HG03103 (cell line): ENCODE measurements around the gene CMA1.
"Not testable (repeated sequence)": the region's sequence is repeated elsewhere in the genome, so short reads cannot be mapped to it uniquely, and the experiment has no call there.

ENCODE experiments used
- ATAC-seq: cut with Tn5 transposase; IDR thresholded peaks from one replicate; pipeline ENCODE4 v1.9.1; 2021; ENCODE audit warnings: low read depth; ENCODE audit not compliant: unreplicated experiment

The CMA1 gene

DNA sequence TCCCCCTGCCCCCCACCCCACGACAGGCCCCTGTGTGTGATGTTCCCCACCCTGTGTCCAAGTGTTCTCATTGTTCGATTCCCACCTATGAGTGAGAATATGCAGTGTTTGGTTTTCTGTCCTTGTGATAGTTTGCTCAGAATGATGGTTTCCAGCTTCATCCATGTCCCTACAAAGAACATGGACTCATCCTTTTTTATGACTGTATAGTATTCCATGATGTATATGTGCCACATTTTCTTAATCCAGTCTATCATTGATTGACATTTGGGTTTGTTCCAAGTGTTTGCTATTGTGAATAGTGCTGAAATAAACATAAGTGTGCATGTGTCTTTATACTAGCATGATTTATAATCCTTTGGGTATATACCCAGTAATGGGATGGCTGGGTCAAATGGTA, 37.6 kb downstream of the CMA1 start:
- not testable (repeated sequence) for ATAC-seq

DNA sequence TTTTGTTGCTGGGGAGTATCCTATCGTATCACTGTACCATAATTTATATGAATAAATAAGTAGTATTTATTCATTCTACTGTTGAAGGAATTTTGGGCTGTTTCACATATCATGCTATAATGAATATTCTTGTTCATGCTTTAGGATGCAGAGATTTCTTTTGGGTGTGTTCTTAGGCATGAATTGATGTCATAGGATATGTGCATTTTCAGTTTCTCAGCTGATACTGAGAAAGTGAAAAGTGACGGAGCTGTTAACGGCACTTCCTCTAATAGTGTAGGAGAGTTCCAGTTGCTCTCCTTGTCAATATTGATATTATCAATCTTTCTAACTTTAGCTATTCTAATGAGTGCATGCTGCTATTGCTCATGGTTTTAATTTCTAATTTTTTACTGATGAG, 42.3 kb downstream of the CMA1 start:
- no peak for ATAC-seq

DNA sequence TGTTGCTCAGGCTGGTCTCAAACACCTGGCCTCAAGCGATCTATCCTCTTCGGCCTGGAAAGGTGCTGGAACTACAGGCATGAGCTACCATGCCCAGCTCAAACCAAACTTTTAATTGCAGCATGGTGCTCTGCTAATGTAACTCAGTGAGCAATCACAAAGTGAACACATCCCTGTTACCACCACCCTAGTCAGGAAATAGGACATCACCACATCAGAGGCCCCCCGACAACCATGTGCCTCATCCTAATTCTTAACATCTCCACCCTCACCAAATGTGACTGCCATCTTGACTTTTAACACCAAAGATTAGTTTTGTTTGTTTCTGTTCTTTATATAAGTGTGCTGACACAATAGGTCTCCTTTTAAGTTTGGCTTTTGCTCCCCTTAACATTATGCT, 42.7 kb downstream of the CMA1 start:
- ATAC-seq, result no peak

DNA sequence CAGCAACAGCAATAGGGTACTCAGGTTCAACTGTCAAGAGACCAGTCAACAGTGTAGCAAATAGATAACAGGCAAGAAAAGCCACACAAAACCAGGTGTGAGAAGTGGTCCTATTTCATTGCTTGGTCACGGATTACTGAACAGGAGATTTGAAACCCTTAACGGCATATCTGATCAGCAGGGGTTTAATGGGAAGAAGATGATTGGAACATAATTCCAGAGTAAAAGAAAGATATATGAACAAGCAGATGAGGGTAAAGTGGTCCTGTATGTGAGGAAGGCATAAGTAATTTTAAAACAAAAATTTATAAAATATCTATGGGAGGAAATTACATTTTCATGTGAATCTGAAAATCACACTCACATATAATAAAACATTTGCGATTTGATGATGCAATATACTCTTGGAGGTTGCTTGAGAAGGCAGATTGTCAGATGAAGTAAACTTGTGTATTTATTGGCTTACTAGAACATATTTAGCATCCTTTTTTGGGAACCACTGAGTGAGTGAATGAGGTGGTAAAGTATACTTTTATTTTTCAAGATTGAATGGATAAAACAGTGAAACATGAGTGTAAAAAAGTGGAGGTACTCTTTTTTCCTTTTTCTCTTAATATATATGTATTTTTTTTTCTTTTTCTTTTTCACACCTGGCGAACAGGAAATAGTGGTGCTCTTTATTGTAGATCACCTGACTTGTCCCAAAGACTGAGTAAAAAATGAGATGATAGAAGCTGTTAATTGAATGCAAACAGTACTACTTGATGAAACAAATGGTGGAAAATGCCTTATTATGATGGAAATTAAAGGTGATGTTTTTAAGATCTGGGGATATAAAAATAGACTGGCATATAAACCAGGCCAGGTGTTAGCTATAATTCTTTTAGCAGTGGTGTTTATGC, 43.9 kb downstream of the CMA1 start:
- no peak for ATAC-seq

DNA sequence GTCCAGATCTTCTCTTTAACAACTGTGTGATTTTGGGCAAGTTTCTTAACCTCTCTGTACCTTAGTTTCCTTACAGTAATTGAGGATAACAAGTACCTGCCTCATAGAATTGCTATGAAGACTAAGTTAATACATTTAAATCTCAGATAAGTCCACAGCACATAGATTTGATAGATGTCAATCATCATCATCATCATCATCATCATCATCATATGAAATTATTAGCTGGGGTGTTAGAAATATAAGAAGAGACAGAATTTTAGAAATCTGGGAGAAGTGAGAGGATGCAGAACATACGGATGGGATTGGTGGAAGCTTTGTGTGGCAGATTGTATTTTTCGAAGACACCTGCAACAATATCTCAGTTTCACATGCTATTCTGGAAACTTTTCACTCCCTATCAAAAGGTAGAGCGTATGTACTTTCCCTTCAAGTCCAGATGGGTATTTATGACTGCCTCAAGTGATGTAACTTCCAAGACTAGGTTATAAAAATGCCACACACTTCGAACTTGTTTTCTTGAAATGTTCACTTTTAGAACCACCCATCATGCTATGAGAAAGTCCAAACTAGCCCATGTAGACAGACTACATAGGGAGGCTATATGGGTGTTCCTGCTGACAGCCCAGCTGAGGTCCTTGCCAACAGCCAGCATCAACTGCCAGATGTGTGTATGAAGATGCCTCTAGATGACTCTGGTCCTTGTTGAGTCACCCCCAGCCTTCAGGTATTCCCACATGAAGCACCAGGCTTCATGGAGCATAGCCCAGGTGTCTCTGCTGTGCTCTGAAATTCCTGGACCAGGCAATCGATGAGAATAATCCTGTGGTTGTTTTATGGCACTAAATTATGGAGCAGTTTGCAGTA, 44.8 kb downstream of the CMA1 start:
- no peak for ATAC-seq

DNA sequence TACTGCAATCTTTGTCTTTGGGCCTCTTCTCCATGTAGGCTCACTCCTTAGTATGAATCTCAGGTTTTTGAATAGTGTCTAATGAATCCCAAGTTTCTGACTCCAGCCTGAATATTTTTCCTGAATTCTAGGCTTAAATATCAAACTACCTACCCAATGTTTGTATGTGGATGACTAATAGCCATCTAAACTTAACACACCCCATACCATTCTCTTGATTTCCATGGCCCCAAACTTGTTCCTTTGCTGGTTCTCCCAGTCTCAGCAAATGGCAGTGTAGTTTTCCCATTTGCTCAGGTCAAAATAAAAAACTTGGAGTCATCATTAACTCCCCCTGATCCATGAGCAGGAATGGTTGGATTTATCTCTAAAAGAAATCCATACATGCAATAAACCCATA, 46.7 kb downstream of the CMA1 start:
- no peak for ATAC-seq

DNA sequence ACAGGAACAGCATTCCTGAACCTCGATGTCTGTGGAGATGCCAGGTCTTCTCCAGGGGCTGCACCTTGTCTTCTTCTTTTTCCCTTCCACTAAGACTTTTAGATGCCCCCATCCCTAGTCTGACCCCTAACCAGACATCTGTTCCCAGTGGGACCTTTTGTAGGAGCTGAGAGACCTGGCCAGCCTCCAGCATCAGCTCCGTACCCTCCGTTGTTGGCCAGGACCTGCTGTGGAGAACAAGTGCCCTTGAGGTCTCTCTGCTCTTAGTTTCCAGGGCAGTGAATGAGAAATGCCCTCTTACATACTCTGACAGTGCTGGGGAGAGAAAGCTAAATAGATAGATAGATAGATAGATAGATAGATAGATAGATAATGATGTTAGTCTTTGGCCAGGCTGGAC, 48.7 kb downstream of the CMA1 start:
- no peak for ATAC-seq

GRCh38 chr14:24458736-24459135, 49.3 kb downstream of the CMA1 start:
- ATAC-seq, result no peak

DNA sequence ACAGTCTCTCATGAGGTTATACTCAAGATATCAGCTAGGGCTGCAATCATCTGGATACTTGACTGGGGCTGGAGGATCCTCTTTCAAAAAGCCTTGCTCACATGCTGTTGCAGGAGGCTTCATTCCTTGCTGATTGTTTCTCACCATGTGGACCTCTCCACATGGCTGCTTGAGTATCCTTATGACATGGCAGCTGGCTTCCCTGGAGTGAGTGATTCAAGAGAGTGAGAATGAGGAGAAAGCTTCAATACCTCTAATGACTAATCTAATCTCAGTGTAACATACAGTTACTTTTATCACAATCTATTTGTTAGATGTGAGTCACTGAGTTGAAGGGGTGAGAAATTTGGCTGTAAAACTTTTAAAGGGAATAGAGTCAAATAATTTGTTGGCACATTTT, 51.1 kb downstream of the CMA1 start:
- no peak for ATAC-seq
